ENCODE results near the gene FN1.

GRCh38 chr2:215370112-215370965, 65.5 kb downstream of the FN1 start:
- no peak for TF ChIP-seq CTCF (IDR thresholded peaks at IDR 0.05)
- no peak for TF ChIP-seq POLR2A (IDR thresholded peaks at IDR 0.05)
